WTC11 (cell line): Measurements from ENCODE around the gene FBXL12. TPM values are rescaled to one million over a fixed set of nuclear protein-coding genes. Genes with fewer than 3 reads are reported as not detected.

Source experiments
- ATAC-seq: fragments of 200-7000 bp; cut with Tn5 transposase; 2 replicates; pipeline ENCODE4 v1.10.0; 2021; ENCODE audit warnings: mild to moderate bottlenecking, moderate library complexity
- CTCF ChIA-PET: fragments of 300-600 bp; sonication (Branson Sonifier 250); formaldehyde crosslinking; loops from one replicate; lab custom pipeline; 2021; ENCODE audit warnings: antibody characterized with exemption; lab: Charles Lee
- POLR2A ChIA-PET: fragments of 350-600 bp; sonication (Branson Sonifier 250); formaldehyde crosslinking; loops from one replicate; lab custom pipeline; 2021; ENCODE audit warnings: antibody characterized with exemption; lab: Charles Lee
- DNase-seq: peaks from one replicate; pipeline ENCODE4 v3.0.0; 2021; ENCODE audit warnings: low spot score
- H3K27ac Mint-ChIP-seq: 2 replicates; pipeline ENCODE4 v1.8.0; 2021; ENCODE audit warnings: mixed read lengths
- H3K27me3 Mint-ChIP-seq: 2 replicates; pipeline ENCODE4 v1.8.0; 2021; ENCODE audit warnings: low read depth, mild to moderate bottlenecking, moderate library complexity, mixed read lengths
- H3K36me3 Mint-ChIP-seq: 2 replicates; pipeline ENCODE4 v1.8.0; 2021; ENCODE audit warnings: mixed read lengths
- H3K4me1 Mint-ChIP-seq: 2 replicates; pipeline ENCODE4 v1.8.0; 2022; ENCODE audit warnings: mixed read lengths
- H3K4me3 Mint-ChIP-seq: 2 replicates; pipeline ENCODE4 v1.8.0; 2021; ENCODE audit warnings: mild to moderate bottlenecking, moderate library complexity, mixed read lengths
- H3K9me3 Mint-ChIP-seq: 2 replicates; pipeline ENCODE4 v1.8.0; 2021; ENCODE audit warnings: mixed read lengths
- CREM ChIP-seq: sonication (generic); formaldehyde crosslinking; IDR thresholded peaks from 2 replicates; pipeline ENCODE4 v1.8.1; 2022; ENCODE audit warnings: mild to moderate bottlenecking, missing genetic modification reagents, moderate library complexity
- ESRRA ChIP-seq: sonication (generic); formaldehyde crosslinking; IDR thresholded peaks from 2 replicates; pipeline ENCODE4 v1.8.1; 2022; ENCODE audit warnings: mild to moderate bottlenecking, missing genetic modification reagents, borderline replicate concordance
- FOXK1 ChIP-seq: sonication (generic); formaldehyde crosslinking; IDR thresholded peaks from 2 replicates; pipeline ENCODE4 v1.8.0; 2022; ENCODE audit warnings: mild to moderate bottlenecking, moderate library complexity, missing genetic modification reagents
- NFYB ChIP-seq: sonication (generic); formaldehyde crosslinking; conservative IDR thresholded peaks from 2 replicates; pipeline ENCODE4 v1.8.0; 2022; ENCODE audit warnings: low read depth, missing genetic modification reagents
- SP1 ChIP-seq: sonication (generic); formaldehyde crosslinking; conservative IDR thresholded peaks from 2 replicates; pipeline ENCODE4 v1.8.1; 2022; ENCODE audit warnings: missing genetic modification reagents
- ZNF138 ChIP-seq: sonication (generic); formaldehyde crosslinking; conservative IDR thresholded peaks from 2 replicates; pipeline ENCODE4 v1.8.1; 2022; ENCODE audit warnings: mild to moderate bottlenecking, moderate library complexity, missing genetic modification reagents
- ZNF416 ChIP-seq: fragments of 250-450 bp; sonication (Bioruptor Pico); IDR thresholded peaks from 2 replicates; pipeline ENCODE4 v1.9.0; 2021; ENCODE audit warnings: mild to moderate bottlenecking, inconsistent platforms
- ZNF423 ChIP-seq: fragments of 250-450 bp; sonication (Bioruptor Pico); IDR thresholded peaks from 2 replicates; pipeline ENCODE4 v2.1.2; 2022; ENCODE audit warnings: mild to moderate bottlenecking, moderate library complexity
- ZNF671 ChIP-seq: fragments of 250-450 bp; sonication (Bioruptor Pico); IDR thresholded peaks from 2 replicates; pipeline ENCODE4 v1.8.0; 2021; ENCODE audit warnings: mild to moderate bottlenecking
- total RNA-seq: library from RNA; stranded (reverse); gene quantifications from 3 replicates; pipeline ENCODE4 v1.2.3, GENCODE V29; 2021
- TF ChIP-seq, protein P1 (sequence below): sonication (generic); formaldehyde crosslinking; IDR thresholded peaks from 2 replicates; pipeline ENCODE4 v1.8.0; 2022; ENCODE audit warnings: mild to moderate bottlenecking, missing genetic modification reagents
- TF ChIP-seq, protein P2 (sequence below): sonication (generic); formaldehyde crosslinking; IDR thresholded peaks from 2 replicates; pipeline ENCODE4 v1.8.1; 2022; ENCODE audit warnings: mild to moderate bottlenecking, moderate library complexity, missing genetic modification reagents
- TF ChIP-seq, protein P3 (sequence below): sonication (generic); formaldehyde crosslinking; IDR thresholded peaks from 2 replicates; pipeline ENCODE4 v1.8.0; 2022; ENCODE audit warnings: mild to moderate bottlenecking, missing genetic modification reagents
- TF ChIP-seq, protein P4 (sequence below): sonication (generic); formaldehyde crosslinking; IDR thresholded peaks from 2 replicates; pipeline ENCODE4 v1.8.1; 2023; ENCODE audit warnings: mild to moderate bottlenecking, missing genetic modification reagents, moderate library complexity
- TF ChIP-seq, protein P5 (sequence below): sonication (generic); formaldehyde crosslinking; IDR thresholded peaks from 2 replicates; pipeline ENCODE4 v1.8.1; 2023; ENCODE audit warnings: mild to moderate bottlenecking, missing genetic modification reagents
- TF ChIP-seq, protein P6 (sequence below): fragments of 250-450 bp; sonication (Bioruptor Pico); conservative IDR thresholded peaks from 2 replicates; pipeline ENCODE4 v1.9.0; 2021; ENCODE audit warnings: mild to moderate bottlenecking
- TF ChIP-seq, protein P7 (sequence below): sonication (generic); formaldehyde crosslinking; conservative IDR thresholded peaks from 2 replicates; pipeline ENCODE4 v1.8.1; 2022; ENCODE audit warnings: mild to moderate bottlenecking, missing genetic modification reagents

Gene FBXL12
- total RNA-seq, 1 experiment from 2014 or later, result 37.6 TPM

DNA sequence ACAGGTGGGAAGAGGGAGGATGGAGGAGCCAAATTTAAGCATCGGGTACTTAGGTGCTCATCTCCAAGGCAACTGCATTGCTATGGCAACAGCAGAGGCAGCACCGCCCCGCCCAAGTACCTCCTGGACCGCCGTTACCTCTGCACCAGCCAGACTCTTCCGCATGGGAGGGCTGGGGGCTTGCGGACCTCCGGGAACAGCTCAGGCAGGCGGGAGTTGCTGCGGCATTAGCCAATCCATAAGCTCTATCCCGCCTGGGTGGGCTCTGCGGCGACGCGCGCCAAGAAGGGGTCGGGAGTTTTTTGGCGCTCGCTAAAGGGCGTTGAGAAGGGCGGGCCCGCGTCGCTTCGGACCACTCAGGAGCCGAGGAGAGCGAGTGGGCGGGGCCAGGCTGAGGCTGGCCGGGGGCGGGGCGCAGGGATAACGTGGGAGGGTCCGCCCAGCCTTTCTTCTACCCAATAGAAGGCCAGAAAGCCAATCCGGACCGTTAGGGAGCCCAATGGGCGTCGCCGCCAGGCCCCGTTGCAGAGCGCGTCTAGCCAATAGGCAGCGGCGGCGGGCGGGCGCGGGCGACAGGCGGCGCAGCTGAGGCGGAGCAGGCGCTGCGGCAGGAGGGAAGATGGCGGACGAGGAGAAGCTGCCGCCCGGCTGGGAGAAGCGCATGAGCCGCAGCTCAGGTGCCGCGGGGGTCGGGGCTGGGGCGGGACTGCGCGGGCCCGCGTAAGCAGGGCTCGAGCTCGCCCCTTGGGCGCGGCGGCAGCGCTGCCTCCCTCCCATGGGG is 16.0 kb upstream of the FBXL12 start, which contains the start of gene PIN1:
Gene PIN1, plus strand, starts transcription at position 593 of the 781 bp plus-strand sequence. Its CDS starts 27 bp downstream, at position 620.
- Mint-ChIP-seq H3K36me3 (peaks cover 13% of the 10 kb centered on the region), H3K4me3 (peak within 1 kb of the TSS; percentile 87), H3K4me1 (peaks cover 14% of the 10 kb centered on the region), H3K9me3 (no peaks in the 10 kb centered on the region), H3K27me3 (no peaks in the 10 kb centered on the region), H3K27ac (peak within 1 kb of the TSS; percentile 71)
- TF ChIP-seq, protein P1, sequence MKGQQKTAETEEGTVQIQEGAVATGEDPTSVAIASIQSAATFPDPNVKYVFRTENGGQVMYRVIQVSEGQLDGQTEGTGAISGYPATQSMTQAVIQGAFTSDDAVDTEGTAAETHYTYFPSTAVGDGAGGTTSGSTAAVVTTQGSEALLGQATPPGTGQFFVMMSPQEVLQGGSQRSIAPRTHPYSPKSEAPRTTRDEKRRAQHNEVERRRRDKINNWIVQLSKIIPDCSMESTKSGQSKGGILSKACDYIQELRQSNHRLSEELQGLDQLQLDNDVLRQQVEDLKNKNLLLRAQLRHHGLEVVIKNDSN, result peak; percentile 34; the same call in 1 of the 2 replicates
- TF ChIP-seq, protein P2, sequence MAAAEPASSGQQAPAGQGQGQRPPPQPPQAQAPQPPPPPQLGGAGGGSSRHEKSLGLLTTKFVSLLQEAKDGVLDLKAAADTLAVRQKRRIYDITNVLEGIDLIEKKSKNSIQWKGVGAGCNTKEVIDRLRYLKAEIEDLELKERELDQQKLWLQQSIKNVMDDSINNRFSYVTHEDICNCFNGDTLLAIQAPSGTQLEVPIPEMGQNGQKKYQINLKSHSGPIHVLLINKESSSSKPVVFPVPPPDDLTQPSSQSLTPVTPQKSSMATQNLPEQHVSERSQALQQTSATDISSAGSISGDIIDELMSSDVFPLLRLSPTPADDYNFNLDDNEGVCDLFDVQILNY (CRISPR knock-in tag), result peak; percentile 89
- TF ChIP-seq CREM (CRISPR knock-in tag) (0 out of 2 replicates have a peak, but pooled peaks have one; percentile 40), NFYB (CRISPR knock-in tag) (peak; percentile 98), SP1 (peak; percentile 99), ZNF423 (CRISPR knock-in tag) (no peak), ZNF671 (no peak), ZNF416 (CRISPR knock-in tag) (0 out of 2 replicates have a peak, but pooled peaks have one; percentile 9), FOXK1 (CRISPR knock-in tag) (0 out of 2 replicates have a peak, but pooled peaks have one; percentile 2)
- TF ChIP-seq, protein P3, sequence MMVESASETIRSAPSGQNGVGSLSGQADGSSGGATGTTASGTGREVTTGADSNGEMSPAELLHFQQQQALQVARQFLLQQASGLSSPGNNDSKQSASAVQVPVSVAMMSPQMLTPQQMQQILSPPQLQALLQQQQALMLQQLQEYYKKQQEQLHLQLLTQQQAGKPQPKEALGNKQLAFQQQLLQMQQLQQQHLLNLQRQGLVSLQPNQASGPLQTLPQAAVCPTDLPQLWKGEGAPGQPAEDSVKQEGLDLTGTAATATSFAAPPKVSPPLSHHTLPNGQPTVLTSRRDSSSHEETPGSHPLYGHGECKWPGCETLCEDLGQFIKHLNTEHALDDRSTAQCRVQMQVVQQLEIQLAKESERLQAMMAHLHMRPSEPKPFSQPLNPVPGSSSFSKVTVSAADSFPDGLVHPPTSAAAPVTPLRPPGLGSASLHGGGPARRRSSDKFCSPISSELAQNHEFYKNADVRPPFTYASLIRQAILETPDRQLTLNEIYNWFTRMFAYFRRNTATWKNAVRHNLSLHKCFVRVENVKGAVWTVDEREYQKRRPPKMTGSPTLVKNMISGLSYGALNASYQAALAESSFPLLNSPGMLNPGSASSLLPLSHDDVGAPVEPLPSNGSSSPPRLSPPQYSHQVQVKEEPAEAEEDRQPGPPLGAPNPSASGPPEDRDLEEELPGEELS (CRISPR knock-in tag), result 0 out of 2 replicates have a peak, but pooled peaks have one; percentile 12
- TF ChIP-seq, protein P4, sequence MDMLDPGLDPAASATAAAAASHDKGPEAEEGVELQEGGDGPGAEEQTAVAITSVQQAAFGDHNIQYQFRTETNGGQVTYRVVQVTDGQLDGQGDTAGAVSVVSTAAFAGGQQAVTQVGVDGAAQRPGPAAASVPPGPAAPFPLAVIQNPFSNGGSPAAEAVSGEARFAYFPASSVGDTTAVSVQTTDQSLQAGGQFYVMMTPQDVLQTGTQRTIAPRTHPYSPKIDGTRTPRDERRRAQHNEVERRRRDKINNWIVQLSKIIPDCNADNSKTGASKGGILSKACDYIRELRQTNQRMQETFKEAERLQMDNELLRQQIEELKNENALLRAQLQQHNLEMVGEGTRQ (CRISPR knock-in tag), result peak; percentile 16; the same call in 1 of the 2 replicates
- ChIA-PET CTCF (interaction anchor here (0.6 to 1.4 kb wide), 30 partner anchors 10 to 424 kb away, joined by 3 to 9 read pairs (median 4); partner anchors contain the start of genes FBXL12 and ZNF846), POLR2A (interaction anchor here (0.5 to 0.9 kb wide), 2 partner anchors 16 to 234 kb away, joined by 3 to 4 read pairs; partner anchors contain the start of gene FBXL12)
- DNase-seq (peak; percentile 100), ATAC-seq (peak; percentile 94)

DNA sequence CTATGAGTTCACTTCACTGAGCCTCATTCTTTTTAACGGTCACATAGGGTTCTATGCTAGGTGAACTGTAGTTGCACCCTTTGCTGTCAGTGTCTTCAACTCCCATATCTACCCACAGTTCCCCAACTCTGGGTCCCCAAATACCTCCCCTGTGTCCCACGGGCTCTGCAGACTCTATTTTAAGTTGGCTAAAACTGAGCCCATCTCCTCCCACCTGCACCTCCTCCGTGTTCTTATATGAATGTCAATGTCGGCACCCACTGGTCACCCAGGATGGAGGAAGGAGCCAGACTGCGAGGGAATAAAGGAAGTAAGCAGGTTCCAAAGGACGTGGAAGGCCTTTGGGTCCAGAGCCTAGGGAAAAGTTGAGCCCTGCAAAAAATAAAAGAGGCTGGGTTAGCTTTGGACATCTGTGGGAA is 15.4 kb upstream of the FBXL12 start:
- Mint-ChIP-seq H3K4me1 (peaks cover 14% of the 10 kb centered on the region), H3K36me3 (peaks cover 14% of the 10 kb centered on the region), H3K9me3 (no peaks in the 10 kb centered on the region), H3K27me3 (no peaks in the 10 kb centered on the region), H3K27ac (peak overlapping the region; percentile 71), H3K4me3 (peak overlapping the region; percentile 71)
- POLR2A ChIA-PET, result no interaction called here
- CTCF ChIA-PET, result interaction anchor here (0.6 to 1.4 kb wide), 23 partner anchors 11 to 424 kb away, joined by 3 to 9 read pairs (median 5); partner anchors contain the start of gene ZNF846
- TF ChIP-seq, protein P5, sequence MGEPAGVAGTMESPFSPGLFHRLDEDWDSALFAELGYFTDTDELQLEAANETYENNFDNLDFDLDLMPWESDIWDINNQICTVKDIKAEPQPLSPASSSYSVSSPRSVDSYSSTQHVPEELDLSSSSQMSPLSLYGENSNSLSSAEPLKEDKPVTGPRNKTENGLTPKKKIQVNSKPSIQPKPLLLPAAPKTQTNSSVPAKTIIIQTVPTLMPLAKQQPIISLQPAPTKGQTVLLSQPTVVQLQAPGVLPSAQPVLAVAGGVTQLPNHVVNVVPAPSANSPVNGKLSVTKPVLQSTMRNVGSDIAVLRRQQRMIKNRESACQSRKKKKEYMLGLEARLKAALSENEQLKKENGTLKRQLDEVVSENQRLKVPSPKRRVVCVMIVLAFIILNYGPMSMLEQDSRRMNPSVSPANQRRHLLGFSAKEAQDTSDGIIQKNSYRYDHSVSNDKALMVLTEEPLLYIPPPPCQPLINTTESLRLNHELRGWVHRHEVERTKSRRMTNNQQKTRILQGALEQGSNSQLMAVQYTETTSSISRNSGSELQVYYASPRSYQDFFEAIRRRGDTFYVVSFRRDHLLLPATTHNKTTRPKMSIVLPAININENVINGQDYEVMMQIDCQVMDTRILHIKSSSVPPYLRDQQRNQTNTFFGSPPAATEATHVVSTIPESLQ, result no peak
- ATAC-seq (no peak), DNase-seq (no peak)

DNA sequence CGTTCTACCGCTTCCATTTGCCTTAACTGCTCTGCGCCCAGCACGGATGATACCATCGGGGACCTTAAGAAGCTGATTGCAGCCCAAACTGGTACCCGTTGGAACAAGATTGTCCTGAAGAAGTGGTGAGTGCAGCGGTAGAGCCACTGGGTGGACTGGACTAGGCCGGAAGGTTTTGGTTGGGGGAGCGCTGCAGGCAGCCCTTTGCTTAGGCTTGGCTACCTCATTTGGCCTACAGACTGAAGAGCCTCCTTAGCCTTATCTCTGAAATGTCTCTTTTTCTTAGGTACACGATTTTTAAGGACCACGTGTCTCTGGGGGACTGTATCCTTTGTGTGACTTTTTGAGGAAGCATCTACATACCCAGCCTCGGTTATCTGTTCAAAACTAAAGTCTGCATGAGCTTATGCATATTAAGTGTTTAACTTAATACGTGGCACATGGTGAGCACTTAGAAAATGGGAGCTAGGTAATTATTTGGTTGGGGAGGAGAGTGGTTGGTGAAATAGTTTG is 9.7 kb upstream of the FBXL12 start:
- peaks cover 18% of the 10 kb centered on the region for H3K36me3 Mint-ChIP-seq
- TF ChIP-seq ZNF138 (CRISPR knock-in tag) (no peak), ESRRA (CRISPR knock-in tag) (no peak)
- TF ChIP-seq, protein P6, sequence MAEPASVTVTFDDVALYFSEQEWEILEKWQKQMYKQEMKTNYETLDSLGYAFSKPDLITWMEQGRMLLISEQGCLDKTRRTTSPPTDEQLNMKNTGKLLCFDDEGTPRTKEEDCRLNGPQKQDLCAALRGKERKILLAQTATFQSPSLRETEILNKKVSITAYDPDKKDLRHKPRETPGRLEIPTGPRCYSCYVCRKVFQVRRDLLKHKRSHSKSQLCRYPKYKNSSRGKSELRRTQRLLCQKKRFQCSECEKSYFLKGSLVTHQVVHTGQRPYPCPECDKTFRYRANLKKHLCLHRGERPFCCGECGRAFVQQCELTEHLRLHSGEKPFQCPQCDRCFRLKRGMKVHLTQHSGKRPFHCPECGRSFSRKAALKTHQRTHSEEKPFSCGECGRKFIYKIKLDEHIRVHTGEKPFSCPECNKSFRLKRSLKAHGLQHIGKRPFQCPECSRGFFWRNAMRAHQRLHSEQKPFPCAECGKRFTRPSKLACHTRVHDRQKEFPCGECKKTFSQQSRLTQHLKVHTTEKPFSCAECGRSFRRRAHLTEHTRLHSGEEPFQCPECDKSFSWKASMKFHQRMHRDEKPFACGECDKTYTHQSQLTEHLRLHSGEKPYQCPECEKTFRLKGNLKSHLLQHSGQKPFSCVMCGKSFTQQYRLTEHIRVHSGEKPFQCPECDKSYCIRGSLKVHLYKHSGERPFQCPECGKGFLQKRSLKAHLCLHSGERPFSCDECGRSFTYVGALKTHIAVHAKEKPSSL (CRISPR knock-in tag), result no peak
- TF ChIP-seq, protein P2 (CRISPR knock-in tag), result no peak
- TF ChIP-seq, protein P7, sequence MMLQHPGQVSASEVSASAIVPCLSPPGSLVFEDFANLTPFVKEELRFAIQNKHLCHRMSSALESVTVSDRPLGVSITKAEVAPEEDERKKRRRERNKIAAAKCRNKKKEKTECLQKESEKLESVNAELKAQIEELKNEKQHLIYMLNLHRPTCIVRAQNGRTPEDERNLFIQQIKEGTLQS (CRISPR knock-in tag), result no peak

More for the DNA sequence above, 9.7 kb upstream of the FBXL12 start:
- ATAC-seq (no peak), DNase-seq (no peak)
- Mint-ChIP-seq H3K27me3 (no peaks in the 10 kb centered on the region), H3K9me3 (no peaks in the 10 kb centered on the region), H3K27ac (peak overlapping the region; percentile 45), H3K4me3 (peak overlapping the region; percentile 100), H3K4me1 (peaks cover 10% of the 10 kb centered on the region)
- CTCF ChIA-PET, result interaction anchor here (1.0 kb wide), 1 partner anchor 203 kb away, joined by 3 read pairs; no protein-coding TSS in a partner anchor
- POLR2A ChIA-PET, result interaction anchor here (0.5 to 0.9 kb wide), 3 partner anchors 11 to 393 kb away, joined by 3 to 4 read pairs (median 4); partner anchors contain the start of gene ZNF266
